Mesothelial cell of epicardium (in vitro differentiated cells): ENCODE data around the gene DNAAF3. TPM values are rescaled to one million over a fixed set of nuclear protein-coding genes. Genes with fewer than 3 reads are reported as not detected.

ENCODE experiments used
- DNase-seq, 2 experiments: peaks; one replicate each; pipeline ENCODE4 v3.0.0; 2021; ENCODE audit warnings: low spot score in 2 of 2; ENCODE audit not compliant: unreplicated experiment in 2 of 2
- H3K27ac Mint-ChIP-seq: 2 replicates; pipeline ENCODE4 v1.8.0; 2021; ENCODE audit warnings: mixed read lengths
- H3K27me3 Mint-ChIP-seq: 2 replicates; pipeline ENCODE4 v1.8.0; 2021; ENCODE audit warnings: low read depth, mixed read lengths
- H3K36me3 Mint-ChIP-seq: 2 replicates; pipeline ENCODE4 v1.8.0; 2021; ENCODE audit warnings: mixed read lengths
- H3K4me1 Mint-ChIP-seq: 2 replicates; pipeline ENCODE4 v1.8.0; 2021; ENCODE audit warnings: mixed read lengths
- H3K4me3 Mint-ChIP-seq: 2 replicates; pipeline ENCODE4 v1.8.0; 2021; ENCODE audit warnings: mild to moderate bottlenecking, moderate library complexity, mixed read lengths
- H3K9me3 Mint-ChIP-seq: 2 replicates; pipeline ENCODE4 v1.8.0; 2021; ENCODE audit warnings: mixed read lengths
- total RNA-seq: library from RNA; stranded (reverse); gene quantifications from 3 replicates; pipeline ENCODE4 v1.2.1, GENCODE V29; 2021
- TF ChIP-seq, protein P1 (sequence below): fragments of 200-600 bp; sonication (generic); IDR thresholded peaks from one replicate; pipeline ENCODE4 v1.5.0; 2021; ENCODE audit warnings: antibody characterized with exemption; ENCODE audit not compliant: unreplicated experiment

DNAAF3 gene
- total RNA-seq, 1 donor from 2014 or later: 4.4 TPM

DNA sequence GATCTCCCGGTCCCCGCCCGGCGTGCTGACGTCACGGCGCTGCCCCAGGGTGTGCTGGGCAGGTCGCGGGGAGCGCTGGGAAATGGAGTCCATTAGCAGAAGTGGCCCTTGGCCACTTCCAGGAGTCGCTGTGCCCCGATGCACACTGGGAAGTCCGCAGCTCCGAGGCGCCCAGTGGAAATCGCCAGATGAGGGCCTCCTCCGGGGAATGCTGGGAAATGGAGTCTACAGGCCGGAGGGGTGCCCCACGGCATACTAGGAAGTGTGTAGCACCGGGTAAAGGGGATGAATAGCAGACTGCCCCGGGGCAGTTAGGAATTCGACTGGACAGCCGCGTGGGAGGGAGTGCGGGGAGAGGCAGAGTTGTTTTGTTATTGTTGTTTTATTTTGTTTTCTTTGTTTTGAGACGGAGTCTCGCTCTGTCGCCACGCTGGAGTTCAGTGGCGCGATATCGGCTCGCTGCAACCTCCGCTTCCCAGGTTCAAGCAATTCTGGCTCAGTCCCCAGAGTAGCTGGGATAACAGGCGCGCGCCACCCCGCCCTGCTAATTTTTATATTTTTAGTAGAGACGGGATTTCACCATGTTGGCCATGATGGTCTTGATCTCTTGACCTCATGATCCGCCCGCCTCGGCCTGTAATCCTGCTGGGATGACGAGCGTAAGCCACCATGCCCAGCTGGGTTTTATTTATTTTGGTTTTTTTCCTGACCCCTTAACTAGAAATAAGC is 48.6 kb downstream of the DNAAF3 start:
- peak; percentile 89 to 92 for DNase-seq
- peak overlapping the region; percentile 93 for H3K4me3 Mint-ChIP-seq
- H3K36me3 Mint-ChIP-seq: no peaks in the 10 kb centered on the region
- H3K27me3 Mint-ChIP-seq: peaks cover 19% of the 10 kb centered on the region
- no peaks in the 10 kb centered on the region for H3K9me3 Mint-ChIP-seq
- TF ChIP-seq, protein P1, sequence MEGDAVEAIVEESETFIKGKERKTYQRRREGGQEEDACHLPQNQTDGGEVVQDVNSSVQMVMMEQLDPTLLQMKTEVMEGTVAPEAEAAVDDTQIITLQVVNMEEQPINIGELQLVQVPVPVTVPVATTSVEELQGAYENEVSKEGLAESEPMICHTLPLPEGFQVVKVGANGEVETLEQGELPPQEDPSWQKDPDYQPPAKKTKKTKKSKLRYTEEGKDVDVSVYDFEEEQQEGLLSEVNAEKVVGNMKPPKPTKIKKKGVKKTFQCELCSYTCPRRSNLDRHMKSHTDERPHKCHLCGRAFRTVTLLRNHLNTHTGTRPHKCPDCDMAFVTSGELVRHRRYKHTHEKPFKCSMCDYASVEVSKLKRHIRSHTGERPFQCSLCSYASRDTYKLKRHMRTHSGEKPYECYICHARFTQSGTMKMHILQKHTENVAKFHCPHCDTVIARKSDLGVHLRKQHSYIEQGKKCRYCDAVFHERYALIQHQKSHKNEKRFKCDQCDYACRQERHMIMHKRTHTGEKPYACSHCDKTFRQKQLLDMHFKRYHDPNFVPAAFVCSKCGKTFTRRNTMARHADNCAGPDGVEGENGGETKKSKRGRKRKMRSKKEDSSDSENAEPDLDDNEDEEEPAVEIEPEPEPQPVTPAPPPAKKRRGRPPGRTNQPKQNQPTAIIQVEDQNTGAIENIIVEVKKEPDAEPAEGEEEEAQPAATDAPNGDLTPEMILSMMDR: no peak
- peaks cover 35% of the 10 kb centered on the region for H3K4me1 Mint-ChIP-seq
- peak overlapping the region; percentile 98 for H3K27ac Mint-ChIP-seq

DNA sequence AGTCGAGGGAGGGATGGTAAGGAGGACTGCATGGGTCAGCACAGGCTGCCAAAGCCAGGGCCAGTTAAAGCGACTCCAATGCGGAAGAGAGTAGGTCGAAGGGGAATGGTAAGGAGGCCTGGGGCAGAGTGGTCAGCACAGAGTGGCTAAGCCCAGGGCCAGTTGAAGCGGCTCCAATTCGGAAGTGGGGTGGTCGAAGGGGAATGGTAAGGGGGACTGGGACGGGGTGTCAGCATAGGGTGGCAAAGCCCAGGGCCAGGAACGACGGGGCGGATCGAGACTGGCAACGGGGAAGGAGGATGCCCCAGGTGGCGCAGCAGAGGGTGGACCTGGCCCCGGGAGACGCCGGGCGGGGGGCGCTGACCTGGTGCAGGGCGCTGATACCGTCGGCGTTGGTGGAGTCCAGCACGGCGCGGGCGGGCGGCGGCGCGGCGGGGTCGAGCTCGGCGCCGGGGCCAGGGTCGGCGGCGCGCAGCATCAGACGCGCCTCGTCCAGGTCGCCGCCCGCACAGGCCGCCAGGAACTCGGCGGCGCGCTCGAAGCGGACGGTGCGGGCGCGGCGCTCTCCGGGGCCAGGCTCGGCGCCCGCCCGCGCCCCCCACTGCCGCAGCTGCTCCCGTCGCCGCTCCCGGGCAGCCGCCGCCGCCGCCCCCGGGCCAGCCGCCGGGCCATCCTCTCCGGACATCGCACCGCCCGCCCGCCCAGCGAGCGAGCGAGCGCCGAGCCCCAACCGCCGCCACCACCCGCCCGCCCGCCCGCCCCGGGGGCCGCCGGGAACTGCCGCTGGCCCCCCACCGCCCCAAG is 49.4 kb downstream of the DNAAF3 start, which contains the start of gene PPP1R12C:
TSS of gene PPP1R12C (minus strand) at position 779 of the 804 bp plus-strand sequence. CDS start at position 685, 94 bp downstream.
- peak within 1 kb of the TSS; percentile 98 for H3K27ac Mint-ChIP-seq
- no peak for DNase-seq
- H3K4me1 Mint-ChIP-seq: peaks cover 35% of the 10 kb centered on the region
- peaks cover 12% of the 10 kb centered on the region for H3K27me3 Mint-ChIP-seq
- H3K36me3 Mint-ChIP-seq: no peaks in the 10 kb centered on the region
- peak within 1 kb of the TSS; percentile 93 for H3K4me3 Mint-ChIP-seq
- TF ChIP-seq, protein P1: no peak
- H3K9me3 Mint-ChIP-seq: no peaks in the 10 kb centered on the region

DNA sequence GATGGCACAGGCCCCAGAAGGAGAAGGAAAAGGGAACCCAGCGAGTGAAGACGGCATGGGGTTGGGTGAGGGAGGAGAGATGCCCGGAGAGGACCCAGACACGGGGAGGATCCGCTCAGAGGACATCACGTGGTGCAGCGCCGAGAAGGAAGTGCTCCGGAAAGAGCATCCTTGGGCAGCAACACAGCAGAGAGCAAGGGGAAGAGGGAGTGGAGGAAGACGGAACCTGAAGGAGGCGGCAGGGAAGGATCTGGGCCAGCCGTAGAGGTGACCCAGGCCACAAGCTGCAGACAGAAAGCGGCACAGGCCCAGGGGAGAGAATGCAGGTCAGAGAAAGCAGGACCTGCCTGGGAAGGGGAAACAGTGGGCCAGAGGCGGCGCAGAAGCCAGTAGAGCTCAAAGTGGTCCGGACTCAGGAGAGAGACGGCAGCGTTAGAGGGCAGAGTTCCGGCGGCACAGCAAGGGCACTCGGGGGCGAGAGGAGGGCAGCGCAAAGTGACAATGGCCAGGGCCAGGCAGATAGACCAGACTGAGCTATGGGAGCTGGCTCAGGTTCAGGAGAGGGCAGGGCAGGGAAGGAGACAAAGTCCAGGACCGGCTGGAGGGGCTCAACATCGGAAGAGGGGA is 50.1 kb downstream of the DNAAF3 start:
- no peaks in the 10 kb centered on the region for H3K36me3 Mint-ChIP-seq
- peak overlapping the region; percentile 85 for H3K4me3 Mint-ChIP-seq
- peaks cover 35% of the 10 kb centered on the region for H3K4me1 Mint-ChIP-seq
- H3K27me3 Mint-ChIP-seq: peaks cover 9% of the 10 kb centered on the region
- no peak for DNase-seq
- H3K27ac Mint-ChIP-seq: peak overlapping the region; percentile 97
- TF ChIP-seq, protein P1: no peak
- H3K9me3 Mint-ChIP-seq: no peaks in the 10 kb centered on the region

DNA sequence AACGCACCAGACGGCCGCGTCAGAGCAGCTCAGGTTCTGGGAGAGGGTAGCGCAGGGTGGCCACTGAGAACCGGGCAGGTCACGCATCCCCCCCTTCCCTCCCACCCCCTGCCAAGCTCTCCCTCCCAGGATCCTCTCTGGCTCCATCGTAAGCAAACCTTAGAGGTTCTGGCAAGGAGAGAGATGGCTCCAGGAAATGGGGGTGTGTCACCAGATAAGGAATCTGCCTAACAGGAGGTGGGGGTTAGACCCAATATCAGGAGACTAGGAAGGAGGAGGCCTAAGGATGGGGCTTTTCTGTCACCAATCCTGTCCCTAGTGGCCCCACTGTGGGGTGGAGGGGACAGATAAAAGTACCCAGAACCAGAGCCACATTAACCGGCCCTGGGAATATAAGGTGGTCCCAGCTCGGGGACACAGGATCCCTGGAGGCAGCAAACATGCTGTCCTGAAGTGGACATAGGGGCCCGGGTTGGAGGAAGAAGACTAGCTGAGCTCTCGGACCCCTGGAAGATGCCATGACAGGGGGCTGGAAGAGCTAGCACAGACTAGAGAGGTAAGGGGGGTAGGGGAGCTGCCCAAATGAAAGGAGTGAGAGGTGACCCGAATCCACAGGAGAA is 50.9 kb downstream of the DNAAF3 start:
- Mint-ChIP-seq H3K4me1 (peaks cover 35% of the 10 kb centered on the region), H3K27me3 (peaks cover 5% of the 10 kb centered on the region), H3K27ac (peak overlapping the region; percentile 97), H3K36me3 (peaks cover 2% of the 10 kb centered on the region), H3K4me3 (peak overlapping the region; percentile 85), H3K9me3 (no peaks in the 10 kb centered on the region)
- no peak for DNase-seq
- TF ChIP-seq, protein P1: no peak

DNA sequence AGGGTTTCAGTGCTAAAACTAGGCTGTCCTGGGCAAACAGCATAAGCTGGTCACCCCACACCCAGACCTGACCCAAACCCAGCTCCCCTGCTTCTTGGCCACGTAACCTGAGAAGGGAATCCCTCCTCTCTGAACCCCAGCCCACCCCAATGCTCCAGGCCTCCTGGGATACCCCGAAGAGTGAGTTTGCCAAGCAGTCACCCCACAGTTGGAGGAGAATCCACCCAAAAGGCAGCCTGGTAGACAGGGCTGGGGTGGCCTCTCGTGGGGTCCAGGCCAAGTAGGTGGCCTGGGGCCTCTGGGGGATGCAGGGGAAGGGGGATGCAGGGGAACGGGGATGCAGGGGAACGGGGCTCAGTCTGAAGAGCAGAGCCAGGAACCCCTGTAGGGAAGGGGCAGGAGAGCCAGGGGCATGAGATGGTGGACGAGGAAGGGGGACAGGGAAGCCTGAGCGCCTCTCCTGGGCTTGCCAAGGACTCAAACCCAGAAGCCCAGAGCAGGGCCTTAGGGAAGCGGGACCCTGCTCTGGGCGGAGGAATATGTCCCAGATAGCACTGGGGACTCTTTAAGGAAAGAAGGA is 51.8 kb downstream of the DNAAF3 start:
- Mint-ChIP-seq H3K27me3 (peaks cover under 1% of the 10 kb centered on the region), H3K36me3 (peaks cover 2% of the 10 kb centered on the region), H3K9me3 (no peaks in the 10 kb centered on the region), H3K27ac (peak overlapping the region; percentile 72), H3K4me1 (peaks cover 35% of the 10 kb centered on the region), H3K4me3 (peak overlapping the region; percentile 85)
- TF ChIP-seq, protein P1: no peak
- DNase-seq: no peak
